Measurements from ENCODE around the gene OR1S2.

DNA sequence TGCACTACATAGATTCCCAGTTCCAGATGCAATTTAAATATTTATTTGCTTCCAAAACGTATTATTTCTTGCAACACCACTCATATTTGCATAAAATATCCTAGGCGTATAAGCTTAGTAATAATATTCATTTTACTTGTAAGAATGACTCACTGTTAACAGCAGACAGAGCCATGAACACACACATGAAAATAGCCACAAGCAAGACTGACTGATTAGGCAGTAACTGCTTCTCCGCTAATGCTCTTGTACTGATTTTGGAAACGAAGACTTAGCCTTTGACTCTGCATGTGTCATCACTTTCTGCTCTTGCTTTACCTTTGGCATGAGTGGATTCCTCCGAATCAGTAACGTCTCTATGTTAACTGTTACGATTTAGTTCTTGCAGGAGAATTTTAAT, 18.8 kb upstream of the OR1S2 start:
- TF ChIP-seq, protein P1, sequence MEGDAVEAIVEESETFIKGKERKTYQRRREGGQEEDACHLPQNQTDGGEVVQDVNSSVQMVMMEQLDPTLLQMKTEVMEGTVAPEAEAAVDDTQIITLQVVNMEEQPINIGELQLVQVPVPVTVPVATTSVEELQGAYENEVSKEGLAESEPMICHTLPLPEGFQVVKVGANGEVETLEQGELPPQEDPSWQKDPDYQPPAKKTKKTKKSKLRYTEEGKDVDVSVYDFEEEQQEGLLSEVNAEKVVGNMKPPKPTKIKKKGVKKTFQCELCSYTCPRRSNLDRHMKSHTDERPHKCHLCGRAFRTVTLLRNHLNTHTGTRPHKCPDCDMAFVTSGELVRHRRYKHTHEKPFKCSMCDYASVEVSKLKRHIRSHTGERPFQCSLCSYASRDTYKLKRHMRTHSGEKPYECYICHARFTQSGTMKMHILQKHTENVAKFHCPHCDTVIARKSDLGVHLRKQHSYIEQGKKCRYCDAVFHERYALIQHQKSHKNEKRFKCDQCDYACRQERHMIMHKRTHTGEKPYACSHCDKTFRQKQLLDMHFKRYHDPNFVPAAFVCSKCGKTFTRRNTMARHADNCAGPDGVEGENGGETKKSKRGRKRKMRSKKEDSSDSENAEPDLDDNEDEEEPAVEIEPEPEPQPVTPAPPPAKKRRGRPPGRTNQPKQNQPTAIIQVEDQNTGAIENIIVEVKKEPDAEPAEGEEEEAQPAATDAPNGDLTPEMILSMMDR (IDR thresholded peaks at IDR 0.05): no peak
- TF ChIP-seq POLR2A (IDR thresholded peaks at IDR 0.05): no peak
